Activated naive CD8-positive, alpha-beta T cell (primary cell): ENCODE data around the gene SRSF4.
"Not testable (repeated sequence)": the region's sequence is repeated elsewhere in the genome, so short reads cannot be mapped to it uniquely, and the experiment has no call there.

Experiments used
- H3K27ac Mint-ChIP-seq: one replicate; pipeline ENCODE4 v1.8.0; 2021; ENCODE audit warnings: mixed read lengths
- H3K27me3 Mint-ChIP-seq: one replicate; pipeline ENCODE4 v1.8.0; 2021; ENCODE audit warnings: mixed read lengths
- H3K36me3 Mint-ChIP-seq: one replicate; pipeline ENCODE4 v1.8.0; 2021; ENCODE audit warnings: mixed read lengths
- H3K4me1 Mint-ChIP-seq: one replicate; pipeline ENCODE4 v1.8.0; 2021; ENCODE audit warnings: low read depth, mixed read lengths
- H3K4me3 Mint-ChIP-seq: one replicate; pipeline ENCODE4 v1.8.0; 2021; ENCODE audit warnings: mild to moderate bottlenecking, mixed read lengths
- H3K9me3 Mint-ChIP-seq: one replicate; pipeline ENCODE4 v1.8.0; 2021; ENCODE audit warnings: low read depth, mixed read lengths

Gene SRSF4

GRCh38 chr1:29162025-29162424 is 19.7 kb downstream of the SRSF4 start:
- H3K36me3 Mint-ChIP-seq: peaks cover 3% of the 10 kb centered on the region
- no peak overlapping the region for H3K4me3 Mint-ChIP-seq
- H3K27me3 Mint-ChIP-seq: no peaks in the 10 kb centered on the region
- no peaks in the 10 kb centered on the region for H3K9me3 Mint-ChIP-seq
- H3K27ac Mint-ChIP-seq: no peak overlapping the region
- peaks cover 38% of the 10 kb centered on the region for H3K4me1 Mint-ChIP-seq

GRCh38 chr1:29159773-29160172 is 21.9 kb downstream of the SRSF4 start:
- H3K36me3 Mint-ChIP-seq: peaks cover 5% of the 10 kb centered on the region
- peaks cover 17% of the 10 kb centered on the region for H3K4me1 Mint-ChIP-seq
- H3K27me3 Mint-ChIP-seq: no peaks in the 10 kb centered on the region
- no peak overlapping the region for H3K27ac Mint-ChIP-seq
- no peaks in the 10 kb centered on the region for H3K9me3 Mint-ChIP-seq
- no peak overlapping the region for H3K4me3 Mint-ChIP-seq

- no peak overlapping the region for H3K4me3 Mint-ChIP-seq
- no peak overlapping the region for H3K27ac Mint-ChIP-seq
- H3K4me1 Mint-ChIP-seq: no peaks in the 10 kb centered on the region
- H3K9me3 Mint-ChIP-seq: no peaks in the 10 kb centered on the region
- peaks cover 7% of the 10 kb centered on the region for H3K36me3 Mint-ChIP-seq
- no peaks in the 10 kb centered on the region for H3K27me3 Mint-ChIP-seq
Measured at GRCh38 chr1:29157269-29157601, 24.5 kb downstream of the SRSF4 start.

GRCh38 chr1:29156543-29157268 is 25.0 kb downstream of the SRSF4 start:
- Mint-ChIP-seq H3K27me3 (no peaks in the 10 kb centered on the region), H3K9me3 (no peaks in the 10 kb centered on the region), H3K4me1 (no peaks in the 10 kb centered on the region), H3K36me3 (peaks cover 7% of the 10 kb centered on the region), H3K4me3 (no peak overlapping the region), H3K27ac (no peak overlapping the region)

- H3K27me3 Mint-ChIP-seq: no peaks in the 10 kb centered on the region
- H3K4me1 Mint-ChIP-seq: no peaks in the 10 kb centered on the region
- no peak overlapping the region for H3K27ac Mint-ChIP-seq
- H3K9me3 Mint-ChIP-seq: no peaks in the 10 kb centered on the region
- no peak overlapping the region for H3K4me3 Mint-ChIP-seq
- H3K36me3 Mint-ChIP-seq: peaks cover 13% of the 10 kb centered on the region
Measured at GRCh38 chr1:29152046-29152805, 29.5 kb downstream of the SRSF4 start.

GRCh38 chr1:29150346-29150745 is 31.4 kb downstream of the SRSF4 start:
- not testable (repeated sequence) for H3K27me3 Mint-ChIP-seq, H3K27ac Mint-ChIP-seq, H3K4me1 Mint-ChIP-seq, H3K9me3 Mint-ChIP-seq, H3K4me3 Mint-ChIP-seq
- peaks cover 19% of the 10 kb centered on the region for H3K36me3 Mint-ChIP-seq

GRCh38 chr1:29148656-29149491 is 32.8 kb downstream of the SRSF4 start:
- no peaks in the 10 kb centered on the region for H3K4me1 Mint-ChIP-seq
- H3K27ac Mint-ChIP-seq: no peak overlapping the region
- H3K9me3 Mint-ChIP-seq: peaks cover 4% of the 10 kb centered on the region
- no peak overlapping the region for H3K4me3 Mint-ChIP-seq
- H3K36me3 Mint-ChIP-seq: peaks cover 17% of the 10 kb centered on the region
- no peaks in the 10 kb centered on the region for H3K27me3 Mint-ChIP-seq

- Mint-ChIP-seq H3K27me3 (no peaks in the 10 kb centered on the region), H3K9me3 (peaks cover 4% of the 10 kb centered on the region), H3K27ac (peak overlapping the region; percentile 7), H3K4me3 (no peak overlapping the region), H3K36me3 (peaks cover 20% of the 10 kb centered on the region), H3K4me1 (no peaks in the 10 kb centered on the region)
Measured at GRCh38 chr1:29145739-29146437, 35.8 kb downstream of the SRSF4 start.

GRCh38 chr1:29144178-29144577 is 37.5 kb downstream of the SRSF4 start:
- H3K9me3 Mint-ChIP-seq: peaks cover 4% of the 10 kb centered on the region
- no peak overlapping the region for H3K27ac Mint-ChIP-seq
- no peaks in the 10 kb centered on the region for H3K27me3 Mint-ChIP-seq
- no peak overlapping the region for H3K4me3 Mint-ChIP-seq
- H3K36me3 Mint-ChIP-seq: peaks cover 16% of the 10 kb centered on the region
- H3K4me1 Mint-ChIP-seq: no peaks in the 10 kb centered on the region

GRCh38 chr1:29142714-29143113 is 39.0 kb downstream of the SRSF4 start:
- H3K27me3 Mint-ChIP-seq: no peaks in the 10 kb centered on the region
- no peak overlapping the region for H3K27ac Mint-ChIP-seq
- peaks cover 16% of the 10 kb centered on the region for H3K36me3 Mint-ChIP-seq
- no peak overlapping the region for H3K4me3 Mint-ChIP-seq
- H3K4me1 Mint-ChIP-seq: no peaks in the 10 kb centered on the region
- peaks cover 4% of the 10 kb centered on the region for H3K9me3 Mint-ChIP-seq

- no peak overlapping the region for H3K4me3 Mint-ChIP-seq
- peaks cover 1% of the 10 kb centered on the region for H3K27me3 Mint-ChIP-seq
- H3K4me1 Mint-ChIP-seq: peaks cover 4% of the 10 kb centered on the region
- no peaks in the 10 kb centered on the region for H3K9me3 Mint-ChIP-seq
- no peaks in the 10 kb centered on the region for H3K36me3 Mint-ChIP-seq
- H3K27ac Mint-ChIP-seq: no peak overlapping the region
Measured at GRCh38 chr1:29136391-29136915, 45.2 kb downstream of the SRSF4 start.

GRCh38 chr1:29134695-29135028 is 47.0 kb downstream of the SRSF4 start:
- Mint-ChIP-seq H3K36me3 (no peaks in the 10 kb centered on the region), H3K4me1 (peaks cover 4% of the 10 kb centered on the region), H3K9me3 (no peaks in the 10 kb centered on the region), H3K27me3 (peaks cover 1% of the 10 kb centered on the region), H3K27ac (no peak overlapping the region), H3K4me3 (no peak overlapping the region)

- Mint-ChIP-seq H3K27me3 (peaks cover 1% of the 10 kb centered on the region), H3K4me3 (no peak overlapping the region), H3K4me1 (peaks cover 4% of the 10 kb centered on the region), H3K9me3 (no peaks in the 10 kb centered on the region), H3K27ac (no peak overlapping the region), H3K36me3 (no peaks in the 10 kb centered on the region)
Measured at GRCh38 chr1:29133861-29134694, 47.6 kb downstream of the SRSF4 start.

GRCh38 chr1:29131056-29131455 is 50.6 kb downstream of the SRSF4 start:
- H3K4me1 Mint-ChIP-seq, H3K27ac Mint-ChIP-seq, H3K4me3 Mint-ChIP-seq, H3K27me3 Mint-ChIP-seq, H3K36me3 Mint-ChIP-seq, H3K9me3 Mint-ChIP-seq: not testable (repeated sequence)
